Stomach (tissue), 4 donors: ENCODE data around the gene RECQL.

Source experiments
- EP300 ChIP-seq: sonication (generic); formaldehyde crosslinking; IDR thresholded peaks from one replicate; pipeline ENCODE4 v1.6.1; 2017; ENCODE audit warnings: antibody characterized with exemption
- POLR2A ChIP-seq, 4 donors: fragments of 450-650 bp; IDR thresholded peaks; one replicate each; pipeline ENCODE4 v1.6.1; 2016; ENCODE audit warnings: antibody characterized with exemption in 4 of 4, control low read depth in 2 of 4, mild to moderate bottlenecking in 1 of 4, moderate library complexity in 1 of 4
- POLR2AphosphoS5 ChIP-seq, 3 donors: sonication (generic); formaldehyde crosslinking; IDR thresholded peaks; one replicate each; pipeline ENCODE4 v1.6.1; 2016; ENCODE audit warnings: antibody characterized with exemption in 3 of 3
- TF ChIP-seq, protein P1 (sequence below), 7 experiments: fragments of 450-650 bp in 4 of 7; fragments of 200-600 bp in 3 of 7; sonication (generic) in 3 of 7; IDR thresholded peaks; one replicate each; pipeline ENCODE4 v1.5.1; 2016 to 2019; ENCODE audit warnings: antibody characterized with exemption in 7 of 7, control low read depth in 2 of 7, mild to moderate bottlenecking in 1 of 7

DNA sequence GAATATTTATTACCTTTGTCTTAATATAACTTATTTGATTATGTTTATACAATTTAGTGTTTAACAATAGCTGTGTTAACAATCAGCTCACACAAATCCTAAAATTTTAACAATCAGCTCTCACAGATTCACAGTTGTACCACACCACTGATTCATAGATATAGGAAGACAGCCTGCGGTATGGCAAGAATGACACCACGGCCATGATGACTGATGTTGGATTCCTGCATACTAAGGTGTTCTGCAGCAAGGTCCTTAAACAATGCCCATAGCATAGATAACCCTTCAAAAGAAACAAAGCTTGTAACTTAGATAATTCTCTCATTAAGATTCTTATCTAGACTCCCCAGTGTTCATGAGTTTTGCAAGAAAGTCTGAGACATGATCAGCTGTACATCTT lies 67.9 kb downstream of the RECQL start:
- TF ChIP-seq POLR2A (IDR thresholded peaks at IDR 0.05), result no peak
- TF ChIP-seq, protein P1, sequence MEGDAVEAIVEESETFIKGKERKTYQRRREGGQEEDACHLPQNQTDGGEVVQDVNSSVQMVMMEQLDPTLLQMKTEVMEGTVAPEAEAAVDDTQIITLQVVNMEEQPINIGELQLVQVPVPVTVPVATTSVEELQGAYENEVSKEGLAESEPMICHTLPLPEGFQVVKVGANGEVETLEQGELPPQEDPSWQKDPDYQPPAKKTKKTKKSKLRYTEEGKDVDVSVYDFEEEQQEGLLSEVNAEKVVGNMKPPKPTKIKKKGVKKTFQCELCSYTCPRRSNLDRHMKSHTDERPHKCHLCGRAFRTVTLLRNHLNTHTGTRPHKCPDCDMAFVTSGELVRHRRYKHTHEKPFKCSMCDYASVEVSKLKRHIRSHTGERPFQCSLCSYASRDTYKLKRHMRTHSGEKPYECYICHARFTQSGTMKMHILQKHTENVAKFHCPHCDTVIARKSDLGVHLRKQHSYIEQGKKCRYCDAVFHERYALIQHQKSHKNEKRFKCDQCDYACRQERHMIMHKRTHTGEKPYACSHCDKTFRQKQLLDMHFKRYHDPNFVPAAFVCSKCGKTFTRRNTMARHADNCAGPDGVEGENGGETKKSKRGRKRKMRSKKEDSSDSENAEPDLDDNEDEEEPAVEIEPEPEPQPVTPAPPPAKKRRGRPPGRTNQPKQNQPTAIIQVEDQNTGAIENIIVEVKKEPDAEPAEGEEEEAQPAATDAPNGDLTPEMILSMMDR (IDR thresholded peaks at IDR 0.05), result no peak
- no peak for TF ChIP-seq EP300
- no peak for TF ChIP-seq POLR2AphosphoS5 (IDR thresholded peaks at IDR 0.05)
